Prostate gland (tissue), 2 donors: ENCODE results near the gene GRPEL1. TPM values are rescaled to one million over a fixed set of nuclear protein-coding genes. Genes with fewer than 3 reads are reported as not detected.

Experiments
- DNase-seq: peaks from one replicate; pipeline ENCODE4 v3.0.0-alpha.2; 2019; ENCODE audit warnings: low spot score
- H3K27ac ChIP-seq, 2 donors: fragments of 200-600 bp; sonication (generic); 2 replicates each; pipeline ENCODE4 v1.5.1; 2017 to 2019
- H3K27me3 ChIP-seq: fragments of 200-600 bp; sonication (generic); replicated peaks from 2 replicates; pipeline ENCODE4 v1.5.1; 2019; ENCODE audit not compliant: insufficient read depth
- H3K36me3 ChIP-seq, 2 donors: fragments of 200-600 bp; sonication (generic); 1 replicate in 1 of 2; 2 replicates in 1 of 2; pipeline versions ENCODE4 v1.5.1 to v1.8.1; 2017 to 2019
- H3K4me1 ChIP-seq: fragments of 200-600 bp; sonication (generic); replicated peaks from 2 replicates; pipeline ENCODE4 v1.5.1; 2019
- H3K4me3 ChIP-seq, 2 donors: fragments of 200-600 bp; sonication (generic); 2 replicates each; pipeline ENCODE4 v1.5.1; 2017 to 2019
- H3K9me3 ChIP-seq: fragments of 200-600 bp; sonication (generic); 2 replicates; pipeline ENCODE4 v1.5.1; 2017
- CTCF ChIP-seq, 4 experiments: fragments of 200-600 bp in 2 of 4; fragments of 450-650 bp in 2 of 4; sonication (generic) in 2 of 4; IDR thresholded peaks; 1 replicate in 3 of 4; 2 replicates in 1 of 4; pipeline ENCODE4 v1.5.1; 2016 to 2019; ENCODE audit warnings: antibody characterized with exemption in 4 of 4, mild to moderate bottlenecking in 2 of 4, moderate library complexity in 2 of 4
- POLR2A ChIP-seq: fragments of 450-650 bp; IDR thresholded peaks from one replicate; pipeline ENCODE4 v1.6.1; 2016; ENCODE audit warnings: antibody characterized with exemption, mild to moderate bottlenecking
- POLR2AphosphoS5 ChIP-seq: sonication (generic); formaldehyde crosslinking; IDR thresholded peaks from one replicate; pipeline ENCODE4 v1.6.1; 2017; ENCODE audit warnings: antibody characterized with exemption
- WGBS: methylation state at CpG from one replicate; pipeline ENCODE4 v1.1.5; 2018; 5-methylcytosine and 5-hydroxymethylcytosine counted together
- intact Hi-C: fragments of 100-400 bp; cut with DNase I; formaldehyde crosslinking; loops from one replicate; pipeline ENCODE4 v1.14.2; 2022
- total RNA-seq, 2 donors: library from RNA; depleted of rRNA; stranded (reverse); fragments of >200 nt; gene quantifications; one replicate each; pipeline ENCODE4 v1.1.0, GENCODE V29; 2016

Gene GRPEL1
- total RNA-seq, 2 donors from 2014 or later, result 12.8 to 25.6 TPM

- TF ChIP-seq CTCF (IDR thresholded peaks at IDR 0.05) (no peak), POLR2A (no peak), POLR2AphosphoS5 (no peak)
- Histone ChIP-seq H3K9me3 (no peaks in the 10 kb centered on the region), H3K4me1 (peaks cover 7% of the 10 kb centered on the region), H3K36me3 (no peaks in the 10 kb centered on the region), H3K27me3 (no peaks in the 10 kb centered on the region), H3K4me3 (no peak overlapping the region), H3K27ac (no peak overlapping the region)
- 92% methylated on average over 4 of the region's 4 CpGs for WGBS
- intact Hi-C loops, result no loop called here
- no peak for DNase-seq
Observed at GRCh38 chr4:7062816-7063215, 5.0 kb downstream of the GRPEL1 start.

DNA sequence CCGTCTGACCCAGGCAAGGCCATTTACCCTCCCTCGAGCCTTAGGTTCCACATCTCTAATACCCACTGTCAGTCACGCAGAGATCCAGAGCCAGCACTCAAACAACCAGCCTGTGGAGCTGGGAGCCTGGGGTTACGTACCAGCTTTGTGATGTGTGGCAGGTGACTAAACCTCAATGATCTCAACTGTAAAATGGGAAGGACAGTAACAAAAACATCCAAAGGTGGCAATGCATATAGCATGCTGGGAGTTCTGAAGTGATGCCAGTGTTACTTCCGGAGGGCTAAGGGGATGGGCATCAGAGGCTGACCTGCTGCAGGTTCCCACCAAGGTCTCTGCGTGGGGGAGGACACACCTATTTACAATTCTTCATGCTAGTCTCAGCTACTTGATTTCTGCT, 6.0 kb downstream of the GRPEL1 start:
- intact Hi-C loops, result no loop called here
- no peak overlapping the region for H3K27ac ChIP-seq
- 92% methylated on average over 6 of the region's 6 CpGs for WGBS
- no peaks in the 10 kb centered on the region for H3K36me3 ChIP-seq
- no peaks in the 10 kb centered on the region for H3K27me3 ChIP-seq
- no peaks in the 10 kb centered on the region for H3K9me3 ChIP-seq
- peaks cover 4% of the 10 kb centered on the region for H3K4me1 ChIP-seq
- no peak for DNase-seq
- TF ChIP-seq POLR2A (no peak), CTCF (IDR thresholded peaks at IDR 0.05) (no peak)
- no peak overlapping the region for H3K4me3 ChIP-seq

GRCh38 chr4:7060346-7061150, 7.3 kb downstream of the GRPEL1 start:
- Histone ChIP-seq H3K4me3 (no peak overlapping the region), H3K36me3 (no peaks in the 10 kb centered on the region), H3K4me1 (no peaks in the 10 kb centered on the region), H3K9me3 (no peaks in the 10 kb centered on the region), H3K27me3 (no peaks in the 10 kb centered on the region), H3K27ac (no peak overlapping the region)
- TF ChIP-seq POLR2AphosphoS5, result no peak
- no peak for TF ChIP-seq POLR2A
- no peak for TF ChIP-seq CTCF (IDR thresholded peaks at IDR 0.05)
- DNase-seq, result no peak
- WGBS, result 87% methylated on average over 20 of the region's 20 CpGs
- intact Hi-C loops, result no loop called here

DNA sequence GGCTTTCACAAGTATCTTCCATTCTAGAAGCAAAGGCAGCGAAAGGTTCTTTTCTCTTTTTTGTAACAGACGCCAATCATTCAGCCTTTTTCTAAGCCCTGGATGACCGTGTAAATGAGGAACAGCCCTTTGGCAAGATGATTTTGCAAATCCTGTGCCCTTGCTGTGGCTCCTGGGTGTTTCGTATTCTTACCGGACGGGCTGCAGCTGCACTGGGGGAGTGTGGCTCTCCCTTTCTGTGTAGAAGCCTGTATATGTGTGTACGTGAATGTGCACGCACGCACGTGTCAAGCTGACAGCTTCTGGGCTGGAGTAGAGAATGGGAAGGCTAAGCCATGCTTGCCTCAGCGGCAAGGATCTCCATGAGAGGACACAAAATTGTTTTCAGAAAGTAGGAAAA, 8.2 kb downstream of the GRPEL1 start:
- Histone ChIP-seq H3K36me3 (peaks cover 0 to 5% of the 10 kb centered on the region in 2 donors), H3K27me3 (no peaks in the 10 kb centered on the region), H3K4me3 (no peak overlapping the region), H3K4me1 (no peaks in the 10 kb centered on the region), H3K9me3 (no peaks in the 10 kb centered on the region), H3K27ac (no peak overlapping the region)
- no peak for DNase-seq
- 73% methylated on average over 11 of the region's 11 CpGs for WGBS
- no peak for TF ChIP-seq POLR2AphosphoS5
- intact Hi-C loops, result no loop called here

- TF ChIP-seq POLR2AphosphoS5 (no peak), POLR2A (no peak), CTCF (IDR thresholded peaks at IDR 0.05) (no peak)
- no peaks in the 10 kb centered on the region for H3K4me1 ChIP-seq
- intact Hi-C loops, result no loop called here
- H3K36me3 ChIP-seq, result peaks cover 2 to 5% of the 10 kb centered on the region in 2 donors
- H3K9me3 ChIP-seq, result no peaks in the 10 kb centered on the region
- no peak for DNase-seq
- no peak overlapping the region for H3K4me3 ChIP-seq
- H3K27me3 ChIP-seq, result no peaks in the 10 kb centered on the region
- no peak overlapping the region for H3K27ac ChIP-seq
- 88% methylated on average over 3 of the region's 3 CpGs for WGBS
Observed at GRCh38 chr4:7058792-7059191, 9.1 kb downstream of the GRPEL1 start.
